ENCODE measurements around the gene JDP2.

The JDP2 gene

DNA sequence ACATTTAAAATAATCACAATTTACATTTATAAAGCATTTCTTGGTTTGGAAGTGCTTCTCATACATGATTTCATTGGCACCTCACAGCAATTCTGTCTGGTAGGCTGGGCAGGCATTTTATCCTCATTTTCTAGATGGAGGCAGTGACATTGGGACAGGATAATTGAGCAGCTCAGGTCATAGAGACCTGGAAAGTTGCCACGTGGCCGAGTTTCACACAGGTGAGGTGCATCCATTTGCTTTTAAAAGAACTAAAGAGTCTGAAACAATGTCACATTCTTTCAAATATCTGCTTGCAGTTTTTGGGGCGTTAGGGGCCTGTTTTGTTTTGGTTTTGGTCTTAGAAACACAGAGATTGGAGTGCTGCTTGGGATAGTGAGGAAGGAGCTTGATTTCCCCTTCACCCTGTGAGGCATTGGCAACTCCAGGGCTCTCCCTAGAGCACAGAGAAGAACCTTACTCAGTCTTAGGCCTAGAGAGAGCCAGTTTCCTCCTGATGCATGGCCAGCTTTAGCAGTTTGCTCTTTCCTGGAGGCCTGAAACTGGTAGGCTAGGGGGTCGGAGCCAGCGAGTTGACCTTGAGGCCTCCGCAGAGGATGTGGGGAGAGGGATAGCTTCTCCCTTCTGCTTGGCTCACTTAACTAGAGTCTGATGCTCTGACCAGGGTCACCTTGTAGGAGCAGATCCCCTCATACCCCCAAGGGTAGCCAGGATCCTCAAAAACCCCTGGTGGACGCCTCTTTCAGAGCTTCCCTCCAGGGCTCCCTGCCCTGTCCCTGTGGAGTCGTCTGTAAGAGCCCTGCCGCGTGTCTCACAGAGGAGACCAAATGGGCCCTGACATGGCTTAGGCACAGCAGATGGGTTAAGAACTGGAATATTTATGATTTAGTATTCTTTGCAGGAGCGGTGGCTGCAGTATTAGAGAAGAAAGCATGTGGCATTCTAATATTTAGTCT is 34.9 kb upstream of the JDP2 start:
- TF ChIP-seq TAF1 (IDR thresholded peaks at IDR 0.05; ENCODE audit: low read depth), result no peak
- TF ChIP-seq, protein P1, sequence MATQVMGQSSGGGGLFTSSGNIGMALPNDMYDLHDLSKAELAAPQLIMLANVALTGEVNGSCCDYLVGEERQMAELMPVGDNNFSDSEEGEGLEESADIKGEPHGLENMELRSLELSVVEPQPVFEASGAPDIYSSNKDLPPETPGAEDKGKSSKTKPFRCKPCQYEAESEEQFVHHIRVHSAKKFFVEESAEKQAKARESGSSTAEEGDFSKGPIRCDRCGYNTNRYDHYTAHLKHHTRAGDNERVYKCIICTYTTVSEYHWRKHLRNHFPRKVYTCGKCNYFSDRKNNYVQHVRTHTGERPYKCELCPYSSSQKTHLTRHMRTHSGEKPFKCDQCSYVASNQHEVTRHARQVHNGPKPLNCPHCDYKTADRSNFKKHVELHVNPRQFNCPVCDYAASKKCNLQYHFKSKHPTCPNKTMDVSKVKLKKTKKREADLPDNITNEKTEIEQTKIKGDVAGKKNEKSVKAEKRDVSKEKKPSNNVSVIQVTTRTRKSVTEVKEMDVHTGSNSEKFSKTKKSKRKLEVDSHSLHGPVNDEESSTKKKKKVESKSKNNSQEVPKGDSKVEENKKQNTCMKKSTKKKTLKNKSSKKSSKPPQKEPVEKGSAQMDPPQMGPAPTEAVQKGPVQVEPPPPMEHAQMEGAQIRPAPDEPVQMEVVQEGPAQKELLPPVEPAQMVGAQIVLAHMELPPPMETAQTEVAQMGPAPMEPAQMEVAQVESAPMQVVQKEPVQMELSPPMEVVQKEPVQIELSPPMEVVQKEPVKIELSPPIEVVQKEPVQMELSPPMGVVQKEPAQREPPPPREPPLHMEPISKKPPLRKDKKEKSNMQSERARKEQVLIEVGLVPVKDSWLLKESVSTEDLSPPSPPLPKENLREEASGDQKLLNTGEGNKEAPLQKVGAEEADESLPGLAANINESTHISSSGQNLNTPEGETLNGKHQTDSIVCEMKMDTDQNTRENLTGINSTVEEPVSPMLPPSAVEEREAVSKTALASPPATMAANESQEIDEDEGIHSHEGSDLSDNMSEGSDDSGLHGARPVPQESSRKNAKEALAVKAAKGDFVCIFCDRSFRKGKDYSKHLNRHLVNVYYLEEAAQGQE (IDR thresholded peaks at IDR 0.05; ENCODE audit: low read depth), result no peak
- TF ChIP-seq, protein P2, sequence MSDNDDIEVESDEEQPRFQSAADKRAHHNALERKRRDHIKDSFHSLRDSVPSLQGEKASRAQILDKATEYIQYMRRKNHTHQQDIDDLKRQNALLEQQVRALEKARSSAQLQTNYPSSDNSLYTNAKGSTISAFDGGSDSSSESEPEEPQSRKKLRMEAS (IDR thresholded peaks at IDR 0.05), result 0 out of 2 replicates have a peak, but pooled peaks have one; percentile 14

DNA sequence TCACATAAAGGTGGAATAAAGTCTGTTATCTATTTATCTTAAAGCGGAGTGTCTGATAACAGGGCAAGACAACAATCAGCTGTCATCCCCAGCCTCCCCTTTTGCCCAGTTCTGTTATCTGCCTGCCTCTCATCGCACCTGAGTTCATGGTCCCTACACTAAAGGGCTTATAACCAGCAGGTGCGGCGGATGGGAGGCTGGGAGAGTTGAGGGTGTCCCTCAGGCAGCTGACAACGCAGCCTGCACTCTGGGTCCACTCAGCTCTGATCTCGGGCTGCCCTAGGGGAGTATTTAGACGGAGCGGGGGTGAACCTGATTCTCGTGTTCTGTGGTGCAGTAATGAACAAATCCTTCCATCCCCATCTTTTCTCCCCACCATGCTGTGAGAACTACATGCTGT is 34.0 kb upstream of the JDP2 start:
- TF ChIP-seq TCF12 (IDR thresholded peaks at IDR 0.05; ENCODE audit: low read depth) (no peak), TEAD4 (IDR thresholded peaks at IDR 0.05) (no peak), ZBTB7A (IDR thresholded peaks at IDR 0.05; ENCODE audit: low read depth) (no peak), CEBPB (IDR thresholded peaks at IDR 0.05) (no peak), EP300 (IDR thresholded peaks at IDR 0.05; ENCODE audit: borderline replicate concordance) (no peak), RAD21 (IDR thresholded peaks at IDR 0.05; ENCODE audit: low read depth) (no peak), EGR1 (IDR thresholded peaks at IDR 0.05) (no peak), CREB1 (IDR thresholded peaks at IDR 0.05; ENCODE audit: low read depth) (no peak), FOXM1 (IDR thresholded peaks at IDR 0.05; ENCODE audit: borderline replicate concordance, low read depth) (no peak), NFIC (IDR thresholded peaks at IDR 0.05) (no peak), TAF1 (IDR thresholded peaks at IDR 0.05; ENCODE audit: low read depth) (no peak), YY1 (IDR thresholded peaks at IDR 0.05; ENCODE audit: low read depth) (no peak)
- TF ChIP-seq, protein P1 (IDR thresholded peaks at IDR 0.05; ENCODE audit: low read depth), result no peak
- TF ChIP-seq, protein P3, sequence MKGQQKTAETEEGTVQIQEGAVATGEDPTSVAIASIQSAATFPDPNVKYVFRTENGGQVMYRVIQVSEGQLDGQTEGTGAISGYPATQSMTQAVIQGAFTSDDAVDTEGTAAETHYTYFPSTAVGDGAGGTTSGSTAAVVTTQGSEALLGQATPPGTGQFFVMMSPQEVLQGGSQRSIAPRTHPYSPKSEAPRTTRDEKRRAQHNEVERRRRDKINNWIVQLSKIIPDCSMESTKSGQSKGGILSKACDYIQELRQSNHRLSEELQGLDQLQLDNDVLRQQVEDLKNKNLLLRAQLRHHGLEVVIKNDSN (IDR thresholded peaks at IDR 0.05), result no peak
- TF ChIP-seq, protein P2 (IDR thresholded peaks at IDR 0.05), result no peak

DNA sequence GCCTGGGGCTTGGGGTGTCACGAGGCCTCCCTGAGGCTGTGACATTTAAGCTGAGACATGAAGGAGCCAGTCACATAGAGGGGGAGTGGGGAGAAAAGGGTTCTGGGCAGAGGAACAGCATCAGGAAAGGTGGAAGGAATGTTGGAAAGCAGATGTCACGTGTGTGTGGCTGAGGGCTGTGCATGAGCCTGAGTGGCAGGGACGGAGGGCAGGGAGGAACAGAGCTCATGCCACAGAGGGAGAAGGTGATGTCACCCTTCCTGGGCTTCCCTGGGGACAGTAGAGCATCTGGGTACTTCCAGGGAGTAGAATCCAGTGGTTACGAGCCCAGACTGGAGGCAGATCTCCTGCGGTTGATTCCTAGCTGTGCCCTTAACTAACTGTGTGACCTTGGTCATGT is 32.0 kb upstream of the JDP2 start:
- no peak for TF ChIP-seq FOXM1 (IDR thresholded peaks at IDR 0.05; ENCODE audit: borderline replicate concordance, low read depth)
- no peak for TF ChIP-seq CEBPB (IDR thresholded peaks at IDR 0.05)
- no peak for TF ChIP-seq TCF12 (IDR thresholded peaks at IDR 0.05; ENCODE audit: low read depth)
- TF ChIP-seq TAF1 (IDR thresholded peaks at IDR 0.05; ENCODE audit: low read depth), result no peak
- TF ChIP-seq RAD21 (IDR thresholded peaks at IDR 0.05; ENCODE audit: low read depth), result no peak
- TF ChIP-seq CREB1 (IDR thresholded peaks at IDR 0.05; ENCODE audit: low read depth), result no peak
- TF ChIP-seq, protein P2 (IDR thresholded peaks at IDR 0.05), result no peak
- no peak for TF ChIP-seq NFIC (IDR thresholded peaks at IDR 0.05)
- TF ChIP-seq EGR1 (IDR thresholded peaks at IDR 0.05), result no peak
- TF ChIP-seq TEAD4 (IDR thresholded peaks at IDR 0.05), result no peak
- no peak for TF ChIP-seq ZBTB7A (IDR thresholded peaks at IDR 0.05; ENCODE audit: low read depth)
- TF ChIP-seq YY1 (IDR thresholded peaks at IDR 0.05; ENCODE audit: low read depth), result no peak
- TF ChIP-seq, protein P3 (IDR thresholded peaks at IDR 0.05), result no peak
- TF ChIP-seq, protein P1 (IDR thresholded peaks at IDR 0.05; ENCODE audit: low read depth), result no peak
- TF ChIP-seq EP300 (IDR thresholded peaks at IDR 0.05; ENCODE audit: borderline replicate concordance), result no peak

DNA sequence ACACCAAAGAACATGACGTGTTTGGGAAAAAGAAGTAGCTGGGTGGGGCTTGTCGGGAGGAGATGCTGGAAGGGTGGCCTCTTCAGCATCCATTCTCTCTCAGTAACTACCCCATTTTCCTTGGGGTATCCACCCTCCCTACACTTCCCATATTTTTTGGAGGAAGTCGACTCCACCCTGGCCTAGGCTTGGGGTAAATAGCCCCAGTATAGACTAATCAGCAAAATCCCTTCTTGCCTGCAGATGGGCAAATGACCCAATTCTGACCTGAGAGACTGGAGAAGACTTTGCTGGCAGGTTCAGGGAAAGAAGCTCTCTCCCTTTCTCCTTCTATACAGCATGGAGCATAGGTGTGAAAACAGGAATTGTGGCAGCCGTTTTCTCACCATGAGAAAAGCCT is 28.5 kb upstream of the JDP2 start:
- TF ChIP-seq EP300 (IDR thresholded peaks at IDR 0.05; ENCODE audit: borderline replicate concordance), result no peak
- no peak for TF ChIP-seq CEBPB (IDR thresholded peaks at IDR 0.05)
- TF ChIP-seq CREB1 (IDR thresholded peaks at IDR 0.05; ENCODE audit: low read depth), result no peak
- TF ChIP-seq TCF12 (IDR thresholded peaks at IDR 0.05; ENCODE audit: low read depth), result no peak
- TF ChIP-seq, protein P2 (IDR thresholded peaks at IDR 0.05), result no peak

All from Ishikawa (cell line).